ENCODE measurements around the gene ANKRD6. TPM values are rescaled to one million over a fixed set of nuclear protein-coding genes. Genes with fewer than 3 reads are reported as not detected.
"Not testable (repeated sequence)": the region's sequence is repeated elsewhere in the genome, so short reads cannot be mapped to it uniquely, and the experiment has no call there.

ANKRD6 gene
- polyA plus RNA-seq (2014; cell fraction: cytosol; rRNA removed): 2.1 and 2.3 TPM in 2 replicates
- 3.3 and 5.8 TPM in 2 replicates for polyA plus RNA-seq (2014; cell fraction: nucleus; rRNA removed)

GRCh38 chr6:89432875-89433251 is at the start of gene ANKRD6:
ANKRD6 (plus strand) TSS chr6:89433152; CDS start chr6:89566977, 133,825 bp downstream.
- peak; percentile 43 for DNase-seq (ENCODE audit: low spot score)

- DNase-seq (ENCODE audit: low spot score): no peak
Observed at GRCh38 chr6:89385156-89385667, 47.7 kb upstream of the ANKRD6 start.

DNA sequence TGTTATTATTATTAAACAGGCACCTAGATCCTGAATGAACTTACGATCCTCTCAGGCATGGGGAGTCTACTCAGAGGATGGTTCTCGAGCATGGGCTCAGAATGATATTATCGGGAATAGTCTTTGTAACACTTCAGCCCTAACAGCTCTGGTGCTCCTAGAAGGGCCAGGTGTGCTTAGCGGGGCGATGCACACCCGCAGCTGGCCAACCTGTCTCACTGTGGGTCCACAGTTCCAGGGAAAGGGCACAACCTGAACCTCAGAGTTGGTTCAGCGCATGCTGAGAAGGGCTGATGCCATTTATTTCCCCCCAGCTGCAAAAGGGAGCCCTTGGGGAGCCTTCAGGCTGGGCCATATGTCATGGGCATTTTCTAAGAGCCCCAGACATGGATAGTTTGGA is 47.1 kb upstream of the ANKRD6 start:
- DNase-seq (ENCODE audit: low spot score): no peak

DNA sequence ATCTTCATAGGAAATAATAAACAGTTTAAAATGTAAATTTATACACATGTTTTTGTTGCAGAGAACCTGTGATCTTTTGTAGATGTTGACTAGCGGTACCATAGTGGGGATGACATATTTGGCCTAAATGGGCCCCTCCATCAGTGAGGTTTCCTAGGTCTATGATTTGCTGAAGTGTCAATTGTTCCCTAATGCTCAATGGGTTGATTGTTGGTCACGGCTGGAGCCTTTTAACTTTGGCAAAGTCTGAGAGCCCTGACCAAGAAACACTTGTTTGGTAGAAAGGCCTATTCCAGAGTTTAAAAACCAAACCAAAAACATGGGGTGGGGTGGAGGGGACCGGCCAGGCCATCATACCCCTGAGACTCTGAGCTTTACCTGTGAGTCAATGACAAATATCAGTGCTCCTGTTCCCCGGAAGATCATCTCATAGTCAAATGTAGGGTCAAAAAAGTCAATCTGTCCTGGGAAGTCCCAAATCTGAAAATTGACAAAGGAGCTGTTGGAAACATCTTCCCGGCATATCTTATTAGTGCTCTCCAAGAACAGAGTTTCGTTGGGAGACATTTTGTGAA is 45.9 kb upstream of the ANKRD6 start:
- no peak for DNase-seq (ENCODE audit: low spot score)

DNA sequence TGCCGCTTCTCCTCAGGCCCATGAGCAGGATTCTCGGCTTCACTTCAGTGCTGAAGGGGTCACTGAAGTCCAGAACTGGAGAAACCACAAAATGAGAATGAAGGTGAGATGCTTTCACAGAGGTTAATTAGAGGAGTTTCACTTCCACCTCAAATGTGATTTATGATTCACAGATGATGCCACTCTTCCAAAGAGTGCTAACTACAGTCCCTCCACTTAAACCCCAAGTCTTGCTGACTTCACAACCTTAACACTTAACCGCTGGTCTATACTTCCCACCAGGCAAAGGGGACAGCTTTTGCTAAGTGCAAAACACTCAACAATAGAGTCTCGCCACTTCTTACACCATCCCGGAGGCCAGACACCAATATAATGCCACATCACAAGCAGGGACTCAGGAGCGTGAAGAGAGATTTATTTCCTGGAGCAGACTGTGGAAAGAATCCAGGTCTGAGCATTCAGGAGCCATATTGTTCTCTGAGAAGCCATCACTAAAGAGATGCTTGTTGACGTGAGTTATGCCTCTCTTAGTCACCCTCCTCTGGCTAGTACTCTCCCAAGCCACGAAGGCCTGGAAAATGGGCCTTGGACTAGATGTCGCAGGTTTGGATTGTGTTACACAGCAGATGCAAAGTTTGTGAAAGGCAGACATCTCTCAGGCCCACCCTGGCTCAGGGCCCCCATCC is 45.3 kb upstream of the ANKRD6 start:
- DNase-seq (ENCODE audit: low spot score): no peak

DNA sequence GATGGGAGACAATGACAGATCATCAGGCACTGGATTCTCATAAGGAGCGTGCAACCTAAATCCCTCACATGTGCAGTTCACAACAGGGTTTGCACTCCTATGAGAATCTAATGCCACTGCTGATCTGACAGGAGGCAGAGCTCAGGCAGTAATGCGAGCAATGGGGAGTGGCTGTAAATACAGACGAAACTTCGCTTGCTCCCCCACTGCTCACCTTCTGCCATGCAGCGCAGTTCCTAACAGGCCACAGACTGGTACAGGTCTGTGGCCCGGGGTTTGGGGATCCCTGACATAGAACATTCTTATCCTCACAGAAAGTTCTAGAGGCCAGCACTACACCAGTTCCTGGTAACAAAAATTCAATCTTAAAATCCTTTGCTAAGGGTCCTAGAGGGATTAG is 44.1 kb upstream of the ANKRD6 start:
- DNase-seq (ENCODE audit: low spot score): no peak

- DNase-seq (ENCODE audit: low spot score): no peak
Observed at GRCh38 chr6:89392823-89393222, 40.1 kb upstream of the ANKRD6 start.

- DNase-seq (ENCODE audit: low spot score): no peak
Observed at GRCh38 chr6:89393659-89394058, 39.3 kb upstream of the ANKRD6 start.

DNA sequence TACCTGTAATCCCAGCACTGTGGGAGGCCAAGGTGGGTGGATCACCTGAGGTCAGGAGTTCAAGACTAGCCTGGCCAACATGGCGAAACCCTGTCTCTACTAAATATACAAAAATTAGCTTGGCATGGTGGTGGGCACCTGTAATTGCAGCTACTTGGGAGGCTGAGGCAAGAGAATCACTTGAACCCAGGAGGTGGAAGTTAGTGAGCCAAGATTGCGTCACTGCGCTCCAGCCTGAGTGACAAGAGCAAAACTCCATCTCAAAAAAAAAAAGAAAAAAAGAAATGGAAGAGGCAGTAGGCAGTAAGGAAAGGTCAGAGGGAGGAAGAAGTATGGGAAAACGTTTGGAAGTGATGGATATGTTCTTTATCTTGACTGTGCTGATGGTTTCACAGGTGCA is 35.1 kb upstream of the ANKRD6 start:
- not testable (repeated sequence) for DNase-seq (ENCODE audit: low spot score)

- DNase-seq (ENCODE audit: low spot score): no peak
Observed at GRCh38 chr6:89398762-89399525, 34.0 kb upstream of the ANKRD6 start.

GRCh38 chr6:89400050-89400449 is 32.9 kb upstream of the ANKRD6 start:
- no peak for DNase-seq (ENCODE audit: low spot score)

DNA sequence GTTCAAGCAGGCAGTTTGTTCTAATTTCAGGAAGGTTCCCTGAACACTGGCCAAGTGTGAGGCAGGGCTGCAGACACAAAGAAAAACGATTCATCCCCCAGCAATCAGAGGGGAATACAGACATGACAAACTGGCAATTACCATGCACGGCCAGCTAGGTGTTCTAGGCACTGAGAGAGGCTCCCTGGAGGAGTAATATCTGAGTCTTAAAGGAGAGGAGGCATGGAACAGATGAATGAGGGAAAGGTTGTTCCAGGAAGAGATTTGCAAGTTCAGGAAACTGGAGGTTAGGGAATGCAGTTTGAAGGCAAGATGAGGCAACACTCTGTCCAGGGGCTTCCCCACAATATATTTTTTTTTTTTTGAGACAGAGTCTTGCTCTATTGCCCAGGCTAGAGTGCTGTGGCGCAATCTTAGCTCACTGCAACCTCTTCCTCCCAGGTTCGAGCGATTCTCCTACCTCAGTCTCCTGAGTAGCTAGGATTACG is 32.0 kb upstream of the ANKRD6 start:
- DNase-seq (ENCODE audit: low spot score): no peak

GRCh38 chr6:89402776-89403175 is 30.2 kb upstream of the ANKRD6 start:
- DNase-seq (ENCODE audit: low spot score): no peak

- no peak for DNase-seq (ENCODE audit: low spot score)
Observed at GRCh38 chr6:89404512-89404911, 28.4 kb upstream of the ANKRD6 start.

DNA sequence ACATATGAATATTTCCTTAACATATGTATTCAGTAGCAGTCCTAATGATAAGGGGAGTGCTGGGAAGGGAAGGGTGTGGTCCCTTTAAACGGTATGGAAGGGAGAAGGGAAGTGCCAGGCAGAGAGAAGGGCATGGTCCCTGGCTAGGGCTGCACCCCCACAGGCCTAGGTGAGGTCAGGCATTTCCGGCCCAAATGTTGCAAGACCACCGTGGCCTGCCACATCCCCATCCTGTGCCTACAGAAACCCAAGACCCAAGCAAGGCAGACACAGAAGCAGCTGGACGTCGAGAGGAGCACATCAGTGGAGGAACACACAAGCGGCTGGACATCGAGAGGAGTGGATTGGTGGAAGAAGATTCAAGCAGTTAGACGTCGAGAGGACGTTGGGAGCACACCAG is 26.8 kb upstream of the ANKRD6 start:
- no peak for DNase-seq (ENCODE audit: low spot score)

- DNase-seq (ENCODE audit: low spot score): no peak
Observed at GRCh38 chr6:89409461-89410035, 23.4 kb upstream of the ANKRD6 start.

DNA sequence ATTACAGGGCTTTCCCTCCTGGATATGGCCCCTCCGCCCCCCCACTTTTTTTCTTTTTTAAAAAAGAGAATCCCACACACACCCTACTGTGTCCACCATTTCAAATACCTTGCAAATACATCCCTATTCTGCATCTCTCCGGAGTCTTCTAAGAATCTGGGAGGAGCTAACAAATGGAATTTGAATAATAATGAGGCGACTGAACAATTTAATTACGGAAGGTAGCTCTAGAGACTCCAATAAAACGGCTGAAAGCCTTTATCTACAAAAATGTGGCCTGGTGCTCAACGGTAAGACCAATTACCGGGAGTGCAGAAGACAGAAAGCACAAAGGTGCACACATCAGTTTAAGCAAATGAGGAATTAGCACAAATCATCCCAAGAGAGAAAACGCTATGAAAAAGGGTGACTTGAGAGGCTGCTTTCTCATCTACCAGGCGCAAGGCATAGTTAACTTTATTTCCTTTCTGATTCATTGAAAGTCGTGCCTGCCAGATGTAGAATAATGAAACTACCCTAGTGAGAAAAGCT is 22.7 kb upstream of the ANKRD6 start:
- DNase-seq (ENCODE audit: low spot score): no peak

DNA sequence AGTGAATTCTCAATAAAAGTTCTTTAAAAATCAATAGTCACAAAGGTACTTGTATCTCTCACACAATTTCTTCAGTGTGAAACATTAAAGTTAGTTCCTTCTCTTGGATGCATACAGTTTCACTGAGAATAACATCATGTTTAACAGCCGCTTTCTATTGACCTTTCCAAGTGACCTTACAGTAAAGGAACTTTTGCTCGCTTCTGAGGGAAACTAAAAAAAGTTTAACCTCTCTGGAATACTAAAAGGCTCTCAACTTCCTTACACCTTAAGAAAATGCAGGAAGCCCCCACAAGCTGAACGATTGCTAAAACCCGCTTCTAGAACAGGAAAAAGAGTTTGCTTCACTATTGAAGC is 22.2 kb upstream of the ANKRD6 start:
- no peak for DNase-seq (ENCODE audit: low spot score)

DNA sequence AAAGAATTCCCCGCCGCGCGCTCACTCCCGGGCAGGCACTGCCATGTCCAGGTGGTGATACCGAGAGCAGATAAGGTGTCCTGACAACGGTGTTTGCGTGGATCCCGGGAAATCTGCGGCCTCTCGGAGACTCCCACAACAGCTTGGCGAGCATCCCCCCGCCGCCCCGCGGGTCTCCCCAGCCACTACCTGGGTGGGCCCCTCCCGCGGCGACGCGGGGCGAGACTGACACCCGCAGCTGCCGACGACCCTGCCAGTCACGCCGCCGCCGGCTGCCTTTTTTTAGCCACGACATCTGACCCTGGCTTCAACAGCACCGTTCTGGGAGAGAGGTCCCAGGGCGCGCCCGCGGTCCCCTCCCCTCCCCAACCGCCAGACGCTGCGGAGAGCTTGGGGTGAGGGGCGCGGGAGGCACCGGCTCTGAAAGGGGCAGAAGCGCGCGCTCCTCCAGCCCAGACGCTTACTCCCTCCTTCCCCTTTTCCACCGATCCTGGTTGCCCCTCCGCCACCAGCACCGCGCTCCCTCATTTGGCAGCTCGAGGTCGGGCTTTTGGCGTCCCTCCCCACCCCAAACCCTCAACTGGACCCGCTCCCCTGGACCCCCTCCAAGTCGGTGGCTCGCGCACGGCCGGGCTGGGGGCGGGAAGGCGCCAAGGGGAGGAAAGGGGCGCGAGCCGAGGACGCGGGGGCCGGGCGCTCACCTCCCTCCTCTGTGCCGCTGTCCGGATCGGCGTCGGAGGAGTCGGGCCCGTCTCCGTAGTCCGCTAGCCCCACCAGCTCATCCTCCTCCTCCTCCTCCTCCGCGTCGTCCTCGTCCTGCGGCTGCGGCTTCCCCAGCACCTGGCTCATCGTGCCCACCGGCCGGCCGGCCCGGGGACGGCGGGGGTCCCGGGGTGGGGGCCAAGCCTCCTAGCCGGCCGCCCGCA is 21.5 kb upstream of the ANKRD6 start:
- peak; percentile 59 for DNase-seq (ENCODE audit: low spot score)

Data from SK-N-DZ (cell line).